Prostate gland (tissue), 2 donors: ENCODE measurements around the gene XRCC4.

Experiments
- POLR2AphosphoS5 ChIP-seq: sonication (generic); formaldehyde crosslinking; IDR thresholded peaks from one replicate; pipeline ENCODE4 v1.6.1; 2017; ENCODE audit warnings: antibody characterized with exemption
- TF ChIP-seq, protein P1 (sequence below), 4 experiments: fragments of 200-600 bp in 2 of 4; fragments of 450-650 bp in 2 of 4; sonication (generic) in 2 of 4; IDR thresholded peaks; 1 replicate in 3 of 4; 2 replicates in 1 of 4; pipeline ENCODE4 v1.5.1; 2016 to 2019; ENCODE audit warnings: antibody characterized with exemption in 4 of 4, mild to moderate bottlenecking in 2 of 4, moderate library complexity in 2 of 4

DNA sequence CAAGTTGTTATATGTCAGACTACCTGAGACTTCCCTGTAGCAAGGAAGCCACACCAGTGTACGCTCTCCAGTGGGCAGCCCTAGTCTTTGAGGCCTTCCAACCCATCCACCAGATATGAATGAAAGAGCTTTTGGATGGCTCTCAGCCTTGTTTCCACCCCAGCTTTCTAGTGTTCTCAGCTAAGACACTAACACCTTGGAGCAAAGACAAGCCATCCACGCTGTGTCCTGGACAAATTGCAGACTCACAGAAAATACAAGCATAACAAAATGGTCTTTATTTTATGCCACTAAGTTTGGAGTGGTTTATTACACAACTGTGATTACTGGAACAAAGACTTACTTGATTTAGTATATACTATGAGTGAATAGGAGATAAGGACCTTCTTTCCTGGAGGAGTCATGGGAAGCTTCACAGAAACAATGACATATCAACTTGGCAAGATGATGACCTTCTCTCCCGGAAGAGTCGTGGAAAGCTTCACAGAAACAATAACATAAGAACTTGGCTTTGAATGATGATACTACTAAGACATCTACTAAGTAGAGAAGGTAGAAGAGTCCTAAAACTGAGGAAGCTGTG, 260.2 kb downstream of the XRCC4 start:
- TF ChIP-seq, protein P1, sequence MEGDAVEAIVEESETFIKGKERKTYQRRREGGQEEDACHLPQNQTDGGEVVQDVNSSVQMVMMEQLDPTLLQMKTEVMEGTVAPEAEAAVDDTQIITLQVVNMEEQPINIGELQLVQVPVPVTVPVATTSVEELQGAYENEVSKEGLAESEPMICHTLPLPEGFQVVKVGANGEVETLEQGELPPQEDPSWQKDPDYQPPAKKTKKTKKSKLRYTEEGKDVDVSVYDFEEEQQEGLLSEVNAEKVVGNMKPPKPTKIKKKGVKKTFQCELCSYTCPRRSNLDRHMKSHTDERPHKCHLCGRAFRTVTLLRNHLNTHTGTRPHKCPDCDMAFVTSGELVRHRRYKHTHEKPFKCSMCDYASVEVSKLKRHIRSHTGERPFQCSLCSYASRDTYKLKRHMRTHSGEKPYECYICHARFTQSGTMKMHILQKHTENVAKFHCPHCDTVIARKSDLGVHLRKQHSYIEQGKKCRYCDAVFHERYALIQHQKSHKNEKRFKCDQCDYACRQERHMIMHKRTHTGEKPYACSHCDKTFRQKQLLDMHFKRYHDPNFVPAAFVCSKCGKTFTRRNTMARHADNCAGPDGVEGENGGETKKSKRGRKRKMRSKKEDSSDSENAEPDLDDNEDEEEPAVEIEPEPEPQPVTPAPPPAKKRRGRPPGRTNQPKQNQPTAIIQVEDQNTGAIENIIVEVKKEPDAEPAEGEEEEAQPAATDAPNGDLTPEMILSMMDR (IDR thresholded peaks at IDR 0.05), result no peak
- no peak for TF ChIP-seq POLR2AphosphoS5
